GM19023 (cell line): ENCODE results near the gene MYH6.

Experiments used
- ATAC-seq: cut with Tn5 transposase; IDR thresholded peaks from one replicate; pipeline ENCODE4 v1.9.1; 2021; ENCODE audit warnings: mild to moderate bottlenecking, moderate library complexity; ENCODE audit not compliant: unreplicated experiment

The MYH6 gene

GRCh38 chr14:23360496-23360895, 47.6 kb downstream of the MYH6 start:
- no peak for ATAC-seq

GRCh38 chr14:23359722-23360447, 48.2 kb downstream of the MYH6 start:
- no peak for ATAC-seq

- no peak for ATAC-seq
Measured at GRCh38 chr14:23359167-23359626, 48.9 kb downstream of the MYH6 start.

- ATAC-seq = no peak
Measured at GRCh38 chr14:23358553-23359166, 49.4 kb downstream of the MYH6 start.

GRCh38 chr14:23358042-23358441, 50.0 kb downstream of the MYH6 start:
- ATAC-seq = no peak

GRCh38 chr14:23357261-23357660, 50.8 kb downstream of the MYH6 start:
- ATAC-seq = no peak

- ATAC-seq = no peak
Measured at GRCh38 chr14:23356662-23357061, 51.4 kb downstream of the MYH6 start.

GRCh38 chr14:23355871-23356435, 52.1 kb downstream of the MYH6 start:
- no peak for ATAC-seq

GRCh38 chr14:23354990-23355389, 53.1 kb downstream of the MYH6 start:
- ATAC-seq = no peak

- no peak for ATAC-seq
Measured at GRCh38 chr14:23353433-23353780, 54.7 kb downstream of the MYH6 start.

GRCh38 chr14:23352506-23353432, 55.3 kb downstream of the MYH6 start, which contains the start of gene SLC22A17:
Gene SLC22A17 (minus strand): TSS chr14:23352887.
- ATAC-seq = no peak

- no peak for ATAC-seq
Measured at GRCh38 chr14:23351681-23352505, 56.2 kb downstream of the MYH6 start.

- no peak for ATAC-seq
Measured at GRCh38 chr14:23349156-23349845, 58.8 kb downstream of the MYH6 start.

- no peak for ATAC-seq
Measured at GRCh38 chr14:23348297-23348655, 59.8 kb downstream of the MYH6 start.

- no peak for ATAC-seq
Measured at GRCh38 chr14:23347406-23348296, 60.4 kb downstream of the MYH6 start.

GRCh38 chr14:23346693-23347405, 61.2 kb downstream of the MYH6 start:
- ATAC-seq = no peak

GRCh38 chr14:23345987-23346692, 61.9 kb downstream of the MYH6 start:
- no peak for ATAC-seq

- no peak for ATAC-seq
Measured at GRCh38 chr14:23344481-23344880, 63.6 kb downstream of the MYH6 start.
